Glutamatergic neuron (in vitro differentiated cells): ENCODE data around the gene TPK1. TPM values are rescaled to one million over a fixed set of nuclear protein-coding genes. Genes with fewer than 3 reads are reported as not detected.

Source experiments
- DNase-seq: peaks from one replicate; pipeline ENCODE4 v3.0.0; 2022
- H3K27ac Mint-ChIP-seq: one replicate; pipeline ENCODE4 v1.8.0; 2020; ENCODE audit warnings: mild to moderate bottlenecking, mixed read lengths, inconsistent platforms; ENCODE audit not compliant: unreplicated experiment
- H3K27me3 Mint-ChIP-seq: one replicate; pipeline ENCODE4 v1.8.0; 2020; ENCODE audit warnings: mild to moderate bottlenecking, moderate library complexity, mixed read lengths, inconsistent platforms; ENCODE audit not compliant: unreplicated experiment
- H3K36me3 Mint-ChIP-seq: one replicate; pipeline ENCODE4 v1.8.0; 2020; ENCODE audit warnings: mild to moderate bottlenecking, mixed read lengths, inconsistent platforms; ENCODE audit not compliant: unreplicated experiment
- H3K4me1 Mint-ChIP-seq: one replicate; pipeline ENCODE4 v1.8.0; 2020; ENCODE audit warnings: mild to moderate bottlenecking, low read depth, mixed read lengths, inconsistent platforms; ENCODE audit not compliant: unreplicated experiment
- H3K4me3 Mint-ChIP-seq: one replicate; pipeline ENCODE4 v1.8.0; 2020; ENCODE audit warnings: mild to moderate bottlenecking, mixed read lengths, inconsistent platforms; ENCODE audit not compliant: unreplicated experiment
- H3K9me3 Mint-ChIP-seq: one replicate; pipeline ENCODE4 v1.8.0; 2020; ENCODE audit warnings: mild to moderate bottlenecking, moderate library complexity, mixed read lengths, inconsistent platforms; ENCODE audit not compliant: unreplicated experiment
- CTCF ChIP-seq: fragments of 200-600 bp; sonication (generic); IDR thresholded peaks from one replicate; pipeline ENCODE4 v1.5.0; 2021; ENCODE audit not compliant: partially characterized antibody, unreplicated experiment
- total RNA-seq: library from RNA; stranded (reverse); fragmentation: NEBNext Ultra II Directional; extraction: Animal tissue kit (Norgen Biotek cat#: 25700); gene quantifications from one replicate; pipeline ENCODE4 v1.2.1, GENCODE V29; 2021; ENCODE audit not compliant: unreplicated experiment

Gene TPK1
- total RNA-seq, 1 donor from 2014 or later: 2.6 TPM

GRCh38 chr7:144725070-144725469, 110.8 kb downstream of the TPK1 start:
- no peaks in the 10 kb centered on the region for H3K9me3 Mint-ChIP-seq
- H3K36me3 Mint-ChIP-seq: no peaks in the 10 kb centered on the region
- no peak for TF ChIP-seq CTCF
- no peaks in the 10 kb centered on the region for H3K4me1 Mint-ChIP-seq
- H3K4me3 Mint-ChIP-seq: no peak overlapping the region
- peaks cover under 1% of the 10 kb centered on the region for H3K27me3 Mint-ChIP-seq
- no peak overlapping the region for H3K27ac Mint-ChIP-seq
- no peak for DNase-seq

- Mint-ChIP-seq H3K27ac (no peak overlapping the region), H3K27me3 (peaks cover 1% of the 10 kb centered on the region), H3K4me1 (no peaks in the 10 kb centered on the region), H3K9me3 (no peaks in the 10 kb centered on the region), H3K4me3 (no peak overlapping the region), H3K36me3 (peaks cover 6% of the 10 kb centered on the region)
- DNase-seq: no peak
- TF ChIP-seq CTCF: no peak
These were observed 112.6 kb downstream of the TPK1 start for GRCh38 chr7:144723301-144723700.

- no peak for TF ChIP-seq CTCF
- Mint-ChIP-seq H3K27me3 (peaks cover 1% of the 10 kb centered on the region), H3K9me3 (no peaks in the 10 kb centered on the region), H3K36me3 (peaks cover 6% of the 10 kb centered on the region), H3K27ac (no peak overlapping the region), H3K4me1 (no peaks in the 10 kb centered on the region), H3K4me3 (no peak overlapping the region)
- DNase-seq: no peak
These were observed 115.1 kb downstream of the TPK1 start for GRCh38 chr7:144720710-144721109.

- Mint-ChIP-seq H3K4me1 (no peaks in the 10 kb centered on the region), H3K27me3 (peaks cover 1% of the 10 kb centered on the region), H3K9me3 (no peaks in the 10 kb centered on the region), H3K4me3 (no peak overlapping the region), H3K27ac (no peak overlapping the region), H3K36me3 (peaks cover 6% of the 10 kb centered on the region)
- no peak for TF ChIP-seq CTCF
- no peak for DNase-seq
These were observed 115.7 kb downstream of the TPK1 start for GRCh38 chr7:144720149-144720548.

- Mint-ChIP-seq H3K4me1 (peaks cover 5% of the 10 kb centered on the region), H3K27me3 (peaks cover 1% of the 10 kb centered on the region), H3K4me3 (no peak overlapping the region), H3K36me3 (peaks cover 6% of the 10 kb centered on the region), H3K27ac (no peak overlapping the region), H3K9me3 (no peaks in the 10 kb centered on the region)
- TF ChIP-seq CTCF: no peak
- DNase-seq: no peak
These were observed 118.1 kb downstream of the TPK1 start for GRCh38 chr7:144717720-144718119.
